ENCODE data around the gene CAMTA2.

- TF ChIP-seq CTCF (IDR thresholded peaks at IDR 0.05) (no peak), POLR2A (IDR thresholded peaks at IDR 0.05) (no peak)
Observed at GRCh38 chr17:5035315-5035714, 47.8 kb upstream of the CAMTA2 start, which contains the start of gene SLC52A1.

All from tibial nerve (tissue), 3 donors.